Common myeloid progenitor, CD34-positive (primary cell): ENCODE measurements around the gene KIR3DL3.
"Not testable (repeated sequence)": the region's sequence is repeated elsewhere in the genome, so short reads cannot be mapped to it uniquely, and the experiment has no call there.

Experiments used
- CTCF ChIA-PET: fragments of 350-600 bp; sonication (Branson Sonifier 250); formaldehyde crosslinking; loops from one replicate; lab custom pipeline; 2021; ENCODE audit warnings: antibody characterized with exemption; lab: Charles Lee
- POLR2A ChIA-PET: fragments of 350-600 bp; sonication (Branson Sonifier 250); formaldehyde crosslinking; loops from one replicate; lab custom pipeline; 2021; ENCODE audit warnings: antibody characterized with exemption; lab: Charles Lee
- DNase-seq, 3 donors: peaks; one replicate each; pipeline versions ENCODE4 v3.0.0 to v3.0.0-alpha.2; 2013
- H3K27ac ChIP-seq, 2 experiments: 1 replicate in 1 of 2; 2 replicates in 1 of 2; pipeline ENCODE4 v1.7.0; 2013; ENCODE audit warnings: inconsistent platforms in 2 of 2, low read length in 2 of 2, mild to moderate bottlenecking in 2 of 2, low read depth in 1 of 2, moderate library complexity in 1 of 2; ENCODE audit not compliant: severe bottlenecking in 2 of 2, insufficient read depth in 1 of 2, poor library complexity in 1 of 2
- H3K27me3 ChIP-seq, 5 experiments: replicated peaks in 2 of 5; 1 replicate in 3 of 5; 2 replicates in 2 of 5; pipeline versions ENCODE4 v1.6.1 to v1.7.0; 2013; ENCODE audit warnings: low read length in 4 of 5, mild to moderate bottlenecking in 2 of 5, moderate library complexity in 2 of 5, inconsistent platforms in 1 of 5; ENCODE audit not compliant: insufficient read depth in 5 of 5, control insufficient read depth in 4 of 5
- H3K36me3 ChIP-seq, 4 experiments: 1 replicate in 2 of 4; 2 replicates in 2 of 4; pipeline versions ENCODE4 v1.6.1 to v1.7.0; 2013; ENCODE audit warnings: low read length in 3 of 4, control low read depth in 1 of 4, mild to moderate bottlenecking in 1 of 4; ENCODE audit not compliant: control insufficient read depth in 4 of 4, insufficient read depth in 4 of 4
- H3K4me1 ChIP-seq, 4 experiments: 1 replicate in 3 of 4; 2 replicates in 1 of 4; pipeline versions ENCODE4 v1.6.1 to v1.7.1; 2013; ENCODE audit warnings: low read length in 3 of 4, mild to moderate bottlenecking in 3 of 4, control low read depth in 1 of 4, inconsistent platforms in 1 of 4, moderate library complexity in 1 of 4; ENCODE audit not compliant: control insufficient read depth in 4 of 4, insufficient read depth in 4 of 4; ENCODE audit errors: control extremely low read depth in 1 of 4
- H3K4me3 ChIP-seq, 7 experiments: 1 replicate in 4 of 7; 2 replicates in 3 of 7; pipeline versions ENCODE4 v1.5.1 to v1.7.0; 2013; ENCODE audit warnings: mild to moderate bottlenecking in 7 of 7, low read length in 6 of 7, moderate library complexity in 6 of 7, inconsistent platforms in 2 of 7, low read depth in 2 of 7, control low read depth in 1 of 7; ENCODE audit not compliant: insufficient read depth in 4 of 7, control insufficient read depth in 1 of 7; ENCODE audit errors: extremely low read depth in 1 of 7
- H3K9me3 ChIP-seq, 5 experiments: 1 replicate in 4 of 5; 2 replicates in 1 of 5; pipeline versions ENCODE4 v1.6.1 to v1.7.1; 2013; ENCODE audit warnings: low read length in 4 of 5, mild to moderate bottlenecking in 2 of 5, inconsistent platforms in 1 of 5, low read depth in 1 of 5, moderate library complexity in 1 of 5; ENCODE audit not compliant: control insufficient read depth in 4 of 5, insufficient read depth in 2 of 5; ENCODE audit errors: control extremely low read depth in 1 of 5
- WGBS: methylation state at CpG from one replicate; pipeline ENCODE4 v1.1.5; 2013; ENCODE audit not compliant: insufficient coverage; 5-methylcytosine and 5-hydroxymethylcytosine counted together

The KIR3DL3 gene

GRCh38 chr19:54741950-54742349, 17.7 kb downstream of the KIR3DL3 start:
- H3K27me3 ChIP-seq, CTCF ChIA-PET, POLR2A ChIA-PET, H3K4me1 ChIP-seq, H3K9me3 ChIP-seq, H3K36me3 ChIP-seq, H3K4me3 ChIP-seq, H3K27ac ChIP-seq, DNase-seq: not testable (repeated sequence)
- WGBS: 71% methylated on average over 3 of the region's 5 CpGs

- POLR2A ChIA-PET, H3K27ac ChIP-seq: not testable (repeated sequence)
- no CpG with 5 or more reads among the region's 5 CpGs for WGBS
These were observed 19.8 kb downstream of the KIR3DL3 start for GRCh38 chr19:54744080-54744479.

GRCh38 chr19:54747614-54748322, 23.5 kb downstream of the KIR3DL3 start:
- peak; percentile 20 to 83 (median 79) for DNase-seq
- POLR2A ChIA-PET, H3K27me3 ChIP-seq, CTCF ChIA-PET, H3K4me3 ChIP-seq, H3K9me3 ChIP-seq, H3K4me1 ChIP-seq, H3K27ac ChIP-seq, H3K36me3 ChIP-seq: not testable (repeated sequence)
- WGBS: 53% methylated on average over 4 of the region's 9 CpGs

More at GRCh38 chr19:54744080-54744479, 19.8 kb downstream of the KIR3DL3 start:
- not testable (repeated sequence) for H3K4me3 ChIP-seq, H3K36me3 ChIP-seq, H3K9me3 ChIP-seq, H3K4me1 ChIP-seq, H3K27me3 ChIP-seq, DNase-seq
- CTCF ChIA-PET: interaction anchor here (0.5 kb wide), 1 partner anchor 67 kb away, joined by 3 read pairs; no protein-coding TSS in a partner anchor

GRCh38 chr19:54750276-54750675, 26.0 kb downstream of the KIR3DL3 start:
- H3K9me3 ChIP-seq, H3K27me3 ChIP-seq, H3K36me3 ChIP-seq, DNase-seq, CTCF ChIA-PET, POLR2A ChIA-PET, H3K4me3 ChIP-seq, H3K27ac ChIP-seq, H3K4me1 ChIP-seq: not testable (repeated sequence)
- 47% methylated on average over 6 of the region's 6 CpGs for WGBS

GRCh38 chr19:54756204-54757110, 32.2 kb downstream of the KIR3DL3 start:
- H3K4me1 ChIP-seq, H3K27me3 ChIP-seq, H3K9me3 ChIP-seq, H3K27ac ChIP-seq, DNase-seq, H3K36me3 ChIP-seq, CTCF ChIA-PET, POLR2A ChIA-PET, H3K4me3 ChIP-seq: not testable (repeated sequence)
- WGBS: 92% methylated on average over 6 of the region's 12 CpGs

- DNase-seq, CTCF ChIA-PET, H3K36me3 ChIP-seq, H3K27ac ChIP-seq, H3K4me1 ChIP-seq, H3K27me3 ChIP-seq, POLR2A ChIA-PET, H3K9me3 ChIP-seq, H3K4me3 ChIP-seq: not testable (repeated sequence)
- 48% methylated on average over 4 of the region's 6 CpGs for WGBS
These were observed 34.3 kb downstream of the KIR3DL3 start for GRCh38 chr19:54758577-54758976.

GRCh38 chr19:54764219-54764618, 40.0 kb downstream of the KIR3DL3 start:
- H3K4me3 ChIP-seq, H3K36me3 ChIP-seq, H3K27ac ChIP-seq, H3K4me1 ChIP-seq, POLR2A ChIA-PET, H3K27me3 ChIP-seq, CTCF ChIA-PET, H3K9me3 ChIP-seq: not testable (repeated sequence)
- WGBS: 76% methylated on average over 7 of the region's 8 CpGs
- peak in 2 of 3 donors; percentile 5 to 33 for DNase-seq
